DND-41 (cell line): Measurements from ENCODE around the gene PLCB3.

Source experiments
- ATAC-seq: fragments of 200-7000 bp; cut with Tn5 transposase; 3 replicates; pipeline ENCODE4 v1.9.1; 2021; ENCODE audit warnings: low read depth; ENCODE audit not compliant: insufficient read depth
- DNase-seq: peaks from one replicate; pipeline ENCODE4 v3.0.0-alpha.2; 2020
- H2AFZ ChIP-seq: 2 replicates; pipeline ENCODE4 v1.6.0; 2012; ENCODE audit warnings: low read depth, low read length
- H3K27ac ChIP-seq: 2 replicates; pipeline ENCODE4 v1.5.1; 2012; ENCODE audit warnings: low read length, inconsistent platforms
- H3K27me3 ChIP-seq: fragments of 200-600 bp; sonication (generic); 2 replicates; pipeline ENCODE4 v1.6.0; 2012; ENCODE audit warnings: low read length, mild to moderate bottlenecking, inconsistent platforms; ENCODE audit not compliant: insufficient read depth, poor library complexity
- H3K36me3 ChIP-seq: 2 replicates; pipeline ENCODE4 v1.5.1; 2012; ENCODE audit warnings: low read length, inconsistent platforms; ENCODE audit not compliant: insufficient read depth
- H3K4me1 ChIP-seq: 2 replicates; pipeline ENCODE4 v1.5.1; 2012; ENCODE audit warnings: mild to moderate bottlenecking, low read length; ENCODE audit not compliant: insufficient read depth
- H3K4me2 ChIP-seq: 2 replicates; pipeline ENCODE4 v1.6.0; 2012; ENCODE audit warnings: mild to moderate bottlenecking, moderate library complexity, low read length, inconsistent platforms; ENCODE audit not compliant: insufficient read depth
- H3K4me3 ChIP-seq, 2 experiments: fragments of 200-600 bp in 1 of 2; shearing (Covaris generic) in 1 of 2; 2 replicates each; pipeline ENCODE4 v1.5.1; 2012 to 2016; ENCODE audit warnings: inconsistent platforms in 2 of 2, low read length in 2 of 2, mild to moderate bottlenecking in 2 of 2, low read depth in 1 of 2, moderate library complexity in 1 of 2
- H3K79me2 ChIP-seq: 2 replicates; pipeline ENCODE4 v1.6.0; 2012; ENCODE audit warnings: low read length, inconsistent platforms; ENCODE audit not compliant: insufficient read depth
- H3K9ac ChIP-seq: 2 replicates; pipeline ENCODE4 v1.6.0; 2012; ENCODE audit warnings: low read depth, mild to moderate bottlenecking, inconsistent platforms, low read length, moderate library complexity
- H3K9me3 ChIP-seq: 2 replicates; pipeline ENCODE4 v1.5.1; 2012; ENCODE audit warnings: low read length, moderate library complexity, mild to moderate bottlenecking, inconsistent platforms; ENCODE audit not compliant: insufficient read depth, severe bottlenecking
- H4K20me1 ChIP-seq: 2 replicates; pipeline ENCODE4 v1.6.0; 2012; ENCODE audit warnings: low read length; ENCODE audit not compliant: insufficient read depth
- CTCF ChIP-seq: IDR thresholded peaks from 2 replicates; pipeline ENCODE4 v1.5.1; 2012; ENCODE audit warnings: borderline replicate concordance, low read length, moderate library complexity, mild to moderate bottlenecking; ENCODE audit not compliant: poor library complexity, severe bottlenecking; ENCODE audit errors: extremely low read depth
- EZH2 ChIP-seq: IDR thresholded peaks from 3 replicates; pipeline ENCODE4 v1.6.1; 2012; ENCODE audit warnings: borderline replicate concordance, low read depth, mild to moderate bottlenecking, moderate library complexity, low read length, inconsistent platforms; ENCODE audit not compliant: severe bottlenecking

Gene PLCB3

GRCh38 chr11:64292460-64293254 is 41.3 kb downstream of the PLCB3 start:
- no peak overlapping the region for H3K4me2 ChIP-seq
- no peaks in the 10 kb centered on the region; the same call in 1 of the 2 replicates for H4K20me1 ChIP-seq
- 0 out of 2 replicates have a peak, but pooled peaks cover 2% of the 10 kb centered on the region for H3K36me3 ChIP-seq
- H3K4me1 ChIP-seq, result peaks cover 4% of the 10 kb centered on the region
- H2AFZ ChIP-seq, result no peak overlapping the region
- peaks cover 9% of the 10 kb centered on the region for H3K27me3 ChIP-seq
- DNase-seq, result no peak
- TF ChIP-seq CTCF (no peak), EZH2 (no peak)
- H3K9ac ChIP-seq, result no peak overlapping the region
- H3K27ac ChIP-seq, result no peak overlapping the region
- no peak for ATAC-seq
- no peak overlapping the region for H3K4me3 ChIP-seq
- no peaks in the 10 kb centered on the region for H3K9me3 ChIP-seq
- H3K79me2 ChIP-seq, result no peaks in the 10 kb centered on the region

- H3K36me3 ChIP-seq, result no peaks in the 10 kb centered on the region
- no peaks in the 10 kb centered on the region for H3K79me2 ChIP-seq
- H4K20me1 ChIP-seq, result no peaks in the 10 kb centered on the region; the same call in 1 of the 2 replicates
- TF ChIP-seq CTCF (no peak), EZH2 (no peak)
- no peak overlapping the region for H3K4me3 ChIP-seq
- H3K27ac ChIP-seq, result no peak overlapping the region
- H3K9me3 ChIP-seq, result no peaks in the 10 kb centered on the region
- H2AFZ ChIP-seq, result no peak overlapping the region
- H3K4me1 ChIP-seq, result no peaks in the 10 kb centered on the region
- H3K4me2 ChIP-seq, result no peak overlapping the region
- DNase-seq (no peak), ATAC-seq (no peak)
- H3K27me3 ChIP-seq, result peaks cover 14% of the 10 kb centered on the region
- H3K9ac ChIP-seq, result no peak overlapping the region
Observed at GRCh38 chr11:64294774-64295173, 43.4 kb downstream of the PLCB3 start.

DNA sequence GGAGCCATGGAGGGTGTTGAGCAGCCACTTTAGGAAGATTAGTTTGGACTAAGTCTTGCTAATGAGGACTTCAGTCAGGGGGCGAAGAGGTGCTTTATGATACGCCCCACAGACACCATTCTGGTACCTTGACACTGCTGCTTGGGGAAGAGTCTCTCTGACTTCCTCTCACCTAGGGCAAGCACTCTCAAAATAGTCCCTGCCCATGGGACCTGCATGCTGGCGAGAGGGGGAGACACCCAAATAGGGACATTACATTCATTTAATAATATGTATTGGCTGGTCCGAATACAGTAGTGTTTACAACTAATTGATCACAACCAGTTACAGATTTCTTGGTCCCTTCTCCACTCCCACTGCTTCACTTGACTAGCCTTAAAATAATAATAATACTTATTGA is 44.4 kb downstream of the PLCB3 start:
- no peak for ATAC-seq
- TF ChIP-seq CTCF (no peak), EZH2 (no peak)
- Histone ChIP-seq H3K36me3 (no peaks in the 10 kb centered on the region), H2AFZ (no peak overlapping the region), H3K79me2 (no peaks in the 10 kb centered on the region), H3K4me3 (no peak overlapping the region), H3K27ac (no peak overlapping the region), H3K4me1 (peaks cover 3% of the 10 kb centered on the region), H3K9ac (no peak overlapping the region), H3K27me3 (peaks cover 16% of the 10 kb centered on the region), H4K20me1 (peaks cover 3% of the 10 kb centered on the region; the same call in 1 of the 2 replicates), H3K4me2 (no peak overlapping the region), H3K9me3 (no peaks in the 10 kb centered on the region)
- no peak for DNase-seq
